GM23248 (cell line): ENCODE data around the gene PHLPP1. TPM values are rescaled to one million over a fixed set of nuclear protein-coding genes. Genes with fewer than 3 reads are reported as not detected.

Experiments used
- DNase-seq: peaks from one replicate; pipeline ENCODE4 v3.0.0-alpha.2; 2015
- H2AFZ ChIP-seq: fragments of 200-600 bp; sonication (generic); 2 replicates; pipeline ENCODE4 v1.6.1; 2016; ENCODE audit warnings: antibody characterized with exemption
- H3F3A ChIP-seq: fragments of 200-600 bp; sonication (generic); 2 replicates; pipeline ENCODE4 v1.6.1; 2016; ENCODE audit warnings: mild to moderate bottlenecking, antibody characterized with exemption, mixed run types; ENCODE audit not compliant: insufficient read depth
- H3K27ac ChIP-seq: fragments of 200-600 bp; sonication (generic); 2 replicates; pipeline ENCODE4 v1.5.1; 2016; ENCODE audit warnings: mild to moderate bottlenecking
- H3K27me3 ChIP-seq: fragments of 200-600 bp; sonication (generic); replicated peaks from 2 replicates; pipeline ENCODE4 v1.6.1; 2016; ENCODE audit warnings: mild to moderate bottlenecking; ENCODE audit not compliant: insufficient read depth
- H3K36me3 ChIP-seq: fragments of 200-600 bp; sonication (generic); 2 replicates; pipeline ENCODE4 v1.6.1; 2016; ENCODE audit warnings: low read depth, mild to moderate bottlenecking
- H3K4me1 ChIP-seq: fragments of 200-600 bp; sonication (generic); 2 replicates; pipeline ENCODE4 v1.6.1; 2016; ENCODE audit warnings: mild to moderate bottlenecking; ENCODE audit not compliant: insufficient read depth
- H3K4me2 ChIP-seq: fragments of 200-600 bp; sonication (generic); one replicate; pipeline ENCODE4 v1.6.1; 2016; ENCODE audit warnings: mild to moderate bottlenecking; ENCODE audit not compliant: unreplicated experiment
- H3K4me3 ChIP-seq: fragments of 200-600 bp; sonication (generic); 2 replicates; pipeline ENCODE4 v1.5.1; 2016; ENCODE audit warnings: mild to moderate bottlenecking
- H3K79me2 ChIP-seq: fragments of 200-600 bp; sonication (generic); 2 replicates; pipeline ENCODE4 v1.6.1; 2016; ENCODE audit warnings: mild to moderate bottlenecking; ENCODE audit not compliant: insufficient read depth
- H3K9ac ChIP-seq: fragments of 200-600 bp; sonication (generic); 2 replicates; pipeline ENCODE4 v1.6.1; 2016; ENCODE audit warnings: mild to moderate bottlenecking
- H3K9me2 ChIP-seq: fragments of 200-600 bp; sonication (generic); 2 replicates; pipeline ENCODE4 v1.6.1; 2016; ENCODE audit warnings: mixed run types, mild to moderate bottlenecking, moderate library complexity; ENCODE audit not compliant: insufficient read depth
- H3K9me3 ChIP-seq: fragments of 200-600 bp; sonication (generic); one replicate; pipeline ENCODE4 v1.6.1; 2017; ENCODE audit warnings: low read depth
- H4K20me1 ChIP-seq: fragments of 200-600 bp; sonication (generic); 2 replicates; pipeline ENCODE4 v1.6.0; 2016; ENCODE audit not compliant: insufficient read depth
- EZH2 ChIP-seq: fragments of 200-600 bp; sonication (generic); IDR thresholded peaks from 2 replicates; pipeline ENCODE4 v1.6.1; 2018; ENCODE audit warnings: antibody characterized with exemption, mild to moderate bottlenecking; ENCODE audit not compliant: insufficient read depth, poor library complexity, severe bottlenecking
- EZH2phosphoT487 ChIP-seq: fragments of 200-600 bp; sonication (generic); IDR thresholded peaks from 2 replicates; pipeline ENCODE4 v1.6.1; 2018; ENCODE audit warnings: antibody characterized with exemption, moderate library complexity, mild to moderate bottlenecking, low read depth; ENCODE audit not compliant: insufficient read depth
- WGBS, 2 experiments: methylation state at CpG; one replicate each; pipeline ENCODE4 v1.1.6; 2015 to 2017; ENCODE audit warnings: low lambda C conversion rate in 2 of 2, low coverage in 1 of 2; ENCODE audit errors: missing lambda C conversion rate in 2 of 2; 5-methylcytosine and 5-hydroxymethylcytosine counted together
- in situ Hi-C: fragments of 300-500 bp; cut with MboI; formaldehyde crosslinking; loops from 2 replicates; pipeline ENCODE4 v1.15.0; 2020
- polyA plus RNA-seq: library from polyadenylated mRNA; unstranded; fragments of >200 nt; fragmentation: Nextera tagmentation; extraction: Ambion mirVana; gene quantifications from 2 replicates; pipeline ENCODE4 v1.2.1, GENCODE V29; 2016
- total RNA-seq: library from RNA; depleted of rRNA; stranded (reverse); fragments of >200 nt; shearing (Covaris generic); gene quantifications from 2 replicates; pipeline ENCODE4 v1.2.3, GENCODE V29; 2014

The PHLPP1 gene
- total and polyA plus RNA-seq, 2 experiments from 2014 or later = 1.1 to 6.8 TPM

DNA sequence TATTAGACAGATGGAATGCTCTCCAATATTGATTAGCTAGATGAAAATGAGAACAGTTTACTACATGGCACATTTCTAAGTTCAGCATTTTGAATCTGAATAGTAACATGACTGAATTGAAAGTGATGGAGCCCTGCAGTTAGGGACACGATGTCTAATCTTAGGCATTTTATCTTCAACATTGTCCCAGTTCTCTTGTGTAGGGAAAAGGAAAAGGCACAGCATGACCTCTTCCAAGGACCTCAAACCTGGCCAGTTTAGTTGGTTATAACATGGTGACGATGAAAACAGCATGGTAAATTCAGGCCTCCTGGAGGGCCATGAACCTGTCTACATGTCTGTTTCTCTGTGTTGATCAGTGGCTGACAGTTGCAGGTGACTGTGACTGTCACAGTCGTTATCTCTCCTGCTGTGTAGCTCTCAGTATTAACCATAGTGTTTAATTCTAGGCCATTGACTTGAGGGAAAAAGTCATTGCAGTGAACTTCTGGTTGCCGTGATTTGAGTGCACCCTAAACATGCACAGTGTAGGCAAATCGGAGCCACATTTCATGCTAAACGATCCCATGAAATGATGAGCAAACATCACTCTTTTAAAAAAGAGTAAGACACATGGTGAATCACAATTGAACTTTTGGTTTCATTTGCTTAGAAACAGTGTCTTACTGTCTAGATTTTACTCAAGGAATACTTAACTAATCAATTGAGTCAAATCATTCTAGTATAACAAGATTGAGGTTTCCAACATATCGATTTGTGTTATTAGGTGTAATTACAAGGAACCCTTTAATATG is 129.7 kb downstream of the PHLPP1 start:
- Histone ChIP-seq H3K79me2 (no peaks in the 10 kb centered on the region), H3K27ac (no peak overlapping the region), H3K36me3 (no peaks in the 10 kb centered on the region), H3K9ac (no peak overlapping the region), H3K4me3 (no peak overlapping the region), H3K4me2 (no peak overlapping the region), H3K9me2 (no peaks in the 10 kb centered on the region), H3K9me3 (no peaks in the 10 kb centered on the region), H3K4me1 (peaks cover 16% of the 10 kb centered on the region), H3K27me3 (no peaks in the 10 kb centered on the region), H3F3A (peaks cover 2% of the 10 kb centered on the region; the same call in 1 of the 2 replicates), H2AFZ (no peak overlapping the region), H4K20me1 (no peaks in the 10 kb centered on the region)
- no peak for TF ChIP-seq EZH2
- no peak for TF ChIP-seq EZH2phosphoT487
- in situ Hi-C loops = no loop called here
- 89 to 91% methylated on average over 7 of the region's 7 CpGs for WGBS, 2 experiments
- peak; percentile 3 for DNase-seq

- DNase-seq = no peak
- Histone ChIP-seq H3K4me1 (0 out of 2 replicates have a peak, but pooled peaks cover 8% of the 10 kb centered on the region), H3F3A (no peaks in the 10 kb centered on the region), H3K4me3 (no peak overlapping the region), H3K27me3 (no peaks in the 10 kb centered on the region), H3K79me2 (no peaks in the 10 kb centered on the region), H3K9me2 (no peaks in the 10 kb centered on the region), H3K9me3 (no peaks in the 10 kb centered on the region), H3K4me2 (no peak overlapping the region), H2AFZ (no peak overlapping the region), H3K9ac (no peak overlapping the region), H3K27ac (no peak overlapping the region), H3K36me3 (no peaks in the 10 kb centered on the region), H4K20me1 (no peaks in the 10 kb centered on the region)
- no peak for TF ChIP-seq EZH2
- no peak for TF ChIP-seq EZH2phosphoT487
- in situ Hi-C loops = no loop called here
These were observed 131.0 kb downstream of the PHLPP1 start for GRCh38 chr18:62846313-62846712.

DNA sequence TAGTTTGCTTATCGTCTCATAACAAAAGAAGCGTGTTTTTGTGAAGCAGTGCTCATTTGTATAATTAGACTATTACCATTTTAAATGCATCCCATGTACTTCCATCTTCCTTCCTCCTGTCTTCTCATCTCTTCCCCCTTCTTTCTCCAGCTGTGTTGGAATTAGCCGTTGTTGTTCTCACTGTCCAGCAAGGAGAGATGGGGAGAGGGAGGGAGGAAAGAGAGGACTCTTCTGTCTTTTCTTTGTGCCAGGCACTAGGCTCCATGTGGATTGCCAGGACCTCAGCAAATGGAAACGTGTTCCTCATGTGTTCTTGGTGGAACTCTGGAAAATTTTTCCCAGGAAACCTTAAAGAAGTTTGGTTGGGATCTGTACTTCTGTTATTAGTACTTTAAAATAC is 131.7 kb downstream of the PHLPP1 start:
- Histone ChIP-seq H3K27ac (no peak overlapping the region), H3F3A (no peaks in the 10 kb centered on the region), H3K4me2 (no peak overlapping the region), H3K9me3 (no peaks in the 10 kb centered on the region), H3K9me2 (no peaks in the 10 kb centered on the region), H3K27me3 (no peaks in the 10 kb centered on the region), H4K20me1 (no peaks in the 10 kb centered on the region), H3K36me3 (no peaks in the 10 kb centered on the region), H3K4me3 (no peak overlapping the region), H2AFZ (no peak overlapping the region), H3K9ac (no peak overlapping the region), H3K79me2 (no peaks in the 10 kb centered on the region), H3K4me1 (0 out of 2 replicates have a peak, but pooled peaks cover 8% of the 10 kb centered on the region)
- no peak for TF ChIP-seq EZH2phosphoT487
- 67% methylated on average over 4 of the region's 4 CpGs for WGBS, 2 experiments
- in situ Hi-C loops = no loop called here
- no peak for DNase-seq

DNA sequence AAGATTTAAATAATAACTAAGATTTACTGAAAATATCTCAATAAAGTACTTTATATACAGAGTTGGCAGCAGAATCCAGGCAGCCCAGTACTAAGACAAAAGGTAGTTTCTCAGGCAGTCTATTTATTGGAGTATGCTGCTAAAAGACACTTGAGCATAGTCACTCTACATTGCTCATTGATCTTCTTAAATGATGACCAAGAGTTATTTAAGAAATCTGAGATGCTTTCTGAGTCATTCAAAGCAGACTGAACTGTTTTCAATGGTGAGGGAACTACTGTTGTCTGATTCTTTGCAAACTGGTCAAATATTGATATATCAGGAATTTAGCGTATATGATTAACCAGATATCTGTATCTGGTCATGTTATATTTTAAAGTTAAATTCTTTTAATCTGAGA is 133.6 kb downstream of the PHLPP1 start:
- H3K27ac ChIP-seq = no peak overlapping the region
- H2AFZ ChIP-seq = no peak overlapping the region
- no peaks in the 10 kb centered on the region for H3K36me3 ChIP-seq
- no peaks in the 10 kb centered on the region for H3K9me3 ChIP-seq
- H3F3A ChIP-seq = 0 out of 2 replicates have a peak, but pooled peaks cover 3% of the 10 kb centered on the region
- in situ Hi-C loops = no loop called here
- peak; percentile 54 for DNase-seq
- peaks cover 18% of the 10 kb centered on the region for H3K4me1 ChIP-seq
- no peaks in the 10 kb centered on the region for H4K20me1 ChIP-seq
- H3K9me2 ChIP-seq = no peaks in the 10 kb centered on the region
- TF ChIP-seq EZH2 (no peak), EZH2phosphoT487 (no peak)
- H3K27me3 ChIP-seq = no peaks in the 10 kb centered on the region
- no peak overlapping the region for H3K4me2 ChIP-seq
- H3K4me3 ChIP-seq = no peak overlapping the region
- no peaks in the 10 kb centered on the region for H3K79me2 ChIP-seq
- no peak overlapping the region for H3K9ac ChIP-seq
- 91 to 100% methylated on average over 1 of the region's 1 CpG for WGBS, 2 experiments
